OCI-LY7 (cell line): ENCODE results near the gene GRHL3. TPM values are rescaled to one million over a fixed set of nuclear protein-coding genes. Genes with fewer than 3 reads are reported as not detected.

Source experiments
- BruUV-seq: library from RNA; stranded (reverse); fragments of 400-500 nt; replicated peaks from 2 replicates; lab custom pipeline; 2021; lab: Mats Ljungman, UMichigan
- CTCF ChIA-PET: fragments of 300-600 bp; sonication (Branson Sonifier 250); formaldehyde crosslinking; loops from one replicate; lab custom pipeline; 2022; ENCODE audit warnings: antibody characterized with exemption; ENCODE audit not compliant: unreplicated experiment; lab: Charles Lee
- POLR2A ChIA-PET: fragments of 300-600 bp; sonication (Branson Sonifier 250); formaldehyde crosslinking; loops from one replicate; lab custom pipeline; 2022; ENCODE audit warnings: antibody characterized with exemption; lab: Charles Lee
- DNase-seq: peaks from one replicate; pipeline ENCODE4 v3.0.0-alpha.2; 2015; ENCODE audit warnings: low spot score
- H2AFZ ChIP-seq: fragments of 200-600 bp; sonication (generic), shearing (Covaris generic); 2 replicates; pipeline ENCODE4 v1.6.1; 2014; ENCODE audit warnings: mild to moderate bottlenecking, antibody characterized with exemption, low read length, moderate library complexity
- H3K27ac ChIP-seq: fragments of 200-600 bp; sonication (generic); 2 replicates; pipeline ENCODE4 v1.5.1; 2014; ENCODE audit warnings: mixed run types, low read depth, mild to moderate bottlenecking, moderate library complexity, low read length, inconsistent platforms; ENCODE audit not compliant: poor library complexity, severe bottlenecking
- H3K36me3 ChIP-seq: fragments of 200-600 bp; sonication (generic); 2 replicates; pipeline ENCODE4 v1.6.1; 2014; ENCODE audit warnings: mild to moderate bottlenecking, antibody characterized with exemption, low read length, moderate library complexity, mixed read lengths; ENCODE audit not compliant: insufficient read depth
- H3K4me1 ChIP-seq: fragments of 200-600 bp; sonication (generic); 2 replicates; pipeline ENCODE4 v1.5.1; 2014; ENCODE audit warnings: mild to moderate bottlenecking, low read length; ENCODE audit not compliant: insufficient read depth, poor library complexity, severe bottlenecking
- H3K4me2 ChIP-seq: fragments of 200-600 bp; sonication (generic); 2 replicates; pipeline ENCODE4 v1.6.1; 2014; ENCODE audit warnings: mild to moderate bottlenecking, low read length
- H3K4me3 ChIP-seq: fragments of 200-600 bp; sonication (generic); 2 replicates; pipeline ENCODE4 v1.5.1; 2014; ENCODE audit warnings: mild to moderate bottlenecking, low read depth, low read length; ENCODE audit not compliant: poor library complexity, severe bottlenecking
- H3K79me2 ChIP-seq: fragments of 200-600 bp; sonication (generic); 2 replicates; pipeline ENCODE4 v1.6.1; 2016; ENCODE audit warnings: low read depth, mild to moderate bottlenecking, low read length, moderate library complexity, mixed read lengths; ENCODE audit not compliant: insufficient read depth
- H3K9me2 ChIP-seq: fragments of 200-600 bp; sonication (generic); 2 replicates; pipeline ENCODE4 v1.6.1; 2016; ENCODE audit warnings: mild to moderate bottlenecking, low read length, mixed read lengths; ENCODE audit not compliant: insufficient read depth
- H3K9me3 ChIP-seq: fragments of 200-600 bp; sonication (generic); 2 replicates; pipeline ENCODE4 v1.6.1; 2014; ENCODE audit warnings: mild to moderate bottlenecking, mixed run types, low read length, mixed read lengths
- H4K20me1 ChIP-seq: fragments of 200-600 bp; sonication (generic); 2 replicates; pipeline ENCODE4 v1.6.1; 2014; ENCODE audit warnings: mild to moderate bottlenecking, antibody characterized with exemption, low read length, moderate library complexity, mixed read lengths; ENCODE audit not compliant: insufficient read depth
- EZH2phosphoT487 ChIP-seq: fragments of 200-600 bp; sonication (generic); IDR thresholded peaks from 2 replicates; pipeline ENCODE4 v1.6.1; 2018; ENCODE audit warnings: low read depth, borderline replicate concordance, mild to moderate bottlenecking, mixed run types, antibody characterized with exemption, low read length, moderate library complexity, mixed read lengths
- intact Hi-C: fragments of 100-400 bp; cut with micrococcal nuclease; formaldehyde crosslinking; loops from one replicate; pipeline ENCODE4 v1.10.0; 2022; ENCODE audit not compliant: unreplicated experiment
- total RNA-seq, 2 experiments: library from RNA; depleted of rRNA in 1 of 2; stranded (reverse); fragments of >200 nt in 1 of 2; shearing (Covaris generic) in 1 of 2; gene quantifications; 2 replicates each; pipeline ENCODE4 v1.2.3, GENCODE V29; 2014 to 2022
- TF ChIP-seq, protein P1 (sequence below): fragments of 200-600 bp; sonication (generic); conservative IDR thresholded peaks from 2 replicates; pipeline ENCODE4 v1.5.1; 2014; ENCODE audit warnings: mild to moderate bottlenecking, antibody characterized with exemption, low read length, moderate library complexity, mixed read lengths

The GRHL3 gene
- total RNA-seq, 2 experiments from 2014 or later: 0.09 to 0.65 TPM

DNA sequence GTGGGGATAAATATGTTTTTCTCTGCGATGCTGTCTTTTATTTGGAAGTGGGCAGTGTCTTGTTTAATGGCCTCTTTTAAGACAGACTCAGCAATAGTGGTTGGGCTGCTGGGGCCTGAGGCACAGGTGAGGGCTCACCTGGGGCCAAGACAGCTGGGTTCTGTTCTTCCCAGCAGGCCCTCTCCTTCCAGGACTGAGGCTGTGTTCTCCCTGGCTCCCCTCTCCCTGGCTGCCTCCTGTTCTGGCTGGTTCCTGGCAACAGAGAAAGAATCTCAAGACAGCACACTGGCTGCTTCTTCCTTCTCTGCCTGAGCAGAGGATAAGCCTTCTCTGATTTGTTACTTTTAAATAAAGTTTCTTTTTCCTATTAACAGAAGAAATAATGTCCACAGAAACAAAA lies 7.4 kb upstream of the GRHL3 start:
- Histone ChIP-seq H3K4me3 (no peak overlapping the region), H4K20me1 (no peaks in the 10 kb centered on the region), H3K4me1 (no peaks in the 10 kb centered on the region), H3K4me2 (no peak overlapping the region), H3K79me2 (no peaks in the 10 kb centered on the region), H2AFZ (no peak overlapping the region), H3K36me3 (no peaks in the 10 kb centered on the region), H3K9me3 (no peaks in the 10 kb centered on the region), H3K9me2 (no peaks in the 10 kb centered on the region), H3K27ac (no peak overlapping the region)
- POLR2A ChIA-PET: no interaction called here
- TF ChIP-seq, protein P1, sequence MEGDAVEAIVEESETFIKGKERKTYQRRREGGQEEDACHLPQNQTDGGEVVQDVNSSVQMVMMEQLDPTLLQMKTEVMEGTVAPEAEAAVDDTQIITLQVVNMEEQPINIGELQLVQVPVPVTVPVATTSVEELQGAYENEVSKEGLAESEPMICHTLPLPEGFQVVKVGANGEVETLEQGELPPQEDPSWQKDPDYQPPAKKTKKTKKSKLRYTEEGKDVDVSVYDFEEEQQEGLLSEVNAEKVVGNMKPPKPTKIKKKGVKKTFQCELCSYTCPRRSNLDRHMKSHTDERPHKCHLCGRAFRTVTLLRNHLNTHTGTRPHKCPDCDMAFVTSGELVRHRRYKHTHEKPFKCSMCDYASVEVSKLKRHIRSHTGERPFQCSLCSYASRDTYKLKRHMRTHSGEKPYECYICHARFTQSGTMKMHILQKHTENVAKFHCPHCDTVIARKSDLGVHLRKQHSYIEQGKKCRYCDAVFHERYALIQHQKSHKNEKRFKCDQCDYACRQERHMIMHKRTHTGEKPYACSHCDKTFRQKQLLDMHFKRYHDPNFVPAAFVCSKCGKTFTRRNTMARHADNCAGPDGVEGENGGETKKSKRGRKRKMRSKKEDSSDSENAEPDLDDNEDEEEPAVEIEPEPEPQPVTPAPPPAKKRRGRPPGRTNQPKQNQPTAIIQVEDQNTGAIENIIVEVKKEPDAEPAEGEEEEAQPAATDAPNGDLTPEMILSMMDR: no peak
- TF ChIP-seq EZH2phosphoT487: no peak
- no peak for DNase-seq
- intact Hi-C loops: no loop called here
- CTCF ChIA-PET: no interaction called here
- no TSS peak for BruUV-seq

DNA sequence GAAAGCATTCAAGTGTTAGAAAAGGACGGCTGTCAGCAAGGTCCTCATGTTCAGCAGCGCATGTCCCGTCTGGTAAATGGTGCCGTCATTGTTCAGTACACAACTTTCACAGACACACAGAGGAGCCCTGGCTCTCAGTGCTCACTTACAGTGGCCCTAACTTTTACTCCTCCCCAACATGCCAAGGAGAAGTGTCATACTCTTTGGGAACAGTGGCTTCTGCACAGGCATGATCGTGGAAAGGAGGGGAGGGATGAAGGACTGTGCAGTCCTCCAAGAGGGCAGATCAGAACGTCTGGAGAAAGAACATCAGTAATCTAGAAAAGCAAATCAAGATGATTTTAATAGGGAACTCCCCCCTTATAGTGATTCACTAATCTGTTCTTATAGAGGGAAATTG lies 3.8 kb upstream of the GRHL3 start:
- Histone ChIP-seq H3K79me2 (no peaks in the 10 kb centered on the region), H3K27ac (no peak overlapping the region), H4K20me1 (no peaks in the 10 kb centered on the region), H3K4me2 (no peak overlapping the region), H3K4me1 (peaks cover 16% of the 10 kb centered on the region), H3K36me3 (no peaks in the 10 kb centered on the region), H3K9me2 (no peaks in the 10 kb centered on the region), H3K4me3 (no peak overlapping the region), H3K9me3 (no peaks in the 10 kb centered on the region), H2AFZ (no peak overlapping the region)
- CTCF ChIA-PET: no interaction called here
- POLR2A ChIA-PET: no interaction called here
- intact Hi-C loops: no loop called here
- no peak for TF ChIP-seq EZH2phosphoT487
- TF ChIP-seq, protein P1: no peak
- BruUV-seq: no TSS peak
- DNase-seq: no peak

GRCh38 chr1:24316645-24317044 lies 2.5 kb upstream of the GRHL3 start:
- POLR2A ChIA-PET: interaction anchor here (0.6 kb wide), 3 partner anchors 55 to 384 kb away, joined by 3 to 4 read pairs (median 3); no protein-coding TSS in a partner anchor
- H3K4me2 ChIP-seq: no peak overlapping the region
- no peaks in the 10 kb centered on the region for H3K9me2 ChIP-seq
- no peaks in the 10 kb centered on the region for H3K36me3 ChIP-seq
- H3K27ac ChIP-seq: no peak overlapping the region
- no peaks in the 10 kb centered on the region for H3K79me2 ChIP-seq
- TF ChIP-seq, protein P1: 0 out of 2 replicates have a peak, but pooled peaks have one; percentile 37
- TF ChIP-seq EZH2phosphoT487: no peak
- peaks cover 25% of the 10 kb centered on the region for H3K4me1 ChIP-seq
- no peaks in the 10 kb centered on the region for H3K9me3 ChIP-seq
- no peak overlapping the region for H3K4me3 ChIP-seq
- H4K20me1 ChIP-seq: no peaks in the 10 kb centered on the region
- no TSS peak for BruUV-seq
- DNase-seq: no peak
- CTCF ChIA-PET: no interaction called here
- no peak overlapping the region for H2AFZ ChIP-seq
- intact Hi-C loops: no loop called here
